Measurements from ENCODE around the gene KLHDC4.

GRCh38 chr16:87690911-87691685 is 74.7 kb downstream of the KLHDC4 start:
- TF ChIP-seq CTCF (conservative IDR thresholded peaks at IDR 0.05; ENCODE audit: low read depth, low read length) (no peak), EZH2phosphoT487 (IDR thresholded peaks at IDR 0.05; ENCODE audit: borderline replicate concordance, low read length) (no peak)
